ENCODE data around the gene TLR8.

TLR8 gene

GRCh38 chrX:12946406-12946805, 40.0 kb downstream of the TLR8 start:
- H3K27ac ChIP-seq = no peak overlapping the region; the same call in 1 of the 2 replicates
- TF ChIP-seq CTCF (conservative IDR thresholded peaks at IDR 0.05) = no peak
- TF ChIP-seq ZFX (IDR thresholded peaks at IDR 0.05) = no peak

GRCh38 chrX:12946838-12947544, 40.6 kb downstream of the TLR8 start:
- peak; percentile 88 for TF ChIP-seq CTCF (conservative IDR thresholded peaks at IDR 0.05)
- TF ChIP-seq ZFX (IDR thresholded peaks at IDR 0.05) = no peak
- peak overlapping the region; percentile 51 for H3K27ac ChIP-seq

GRCh38 chrX:12947545-12948235, 41.3 kb downstream of the TLR8 start:
- TF ChIP-seq ZFX (IDR thresholded peaks at IDR 0.05) = no peak
- no peak for TF ChIP-seq CTCF (conservative IDR thresholded peaks at IDR 0.05)
- H3K27ac ChIP-seq = peak overlapping the region; percentile 51

GRCh38 chrX:12948495-12948894, 42.1 kb downstream of the TLR8 start:
- TF ChIP-seq CTCF (conservative IDR thresholded peaks at IDR 0.05) (no peak), ZFX (IDR thresholded peaks at IDR 0.05) (no peak)
- H3K27ac ChIP-seq = no peak overlapping the region

GRCh38 chrX:12949205-12949926, 42.9 kb downstream of the TLR8 start:
- H3K27ac ChIP-seq = no peak overlapping the region
- TF ChIP-seq CTCF (conservative IDR thresholded peaks at IDR 0.05) = no peak
- TF ChIP-seq ZFX (IDR thresholded peaks at IDR 0.05) = no peak

GRCh38 chrX:12949927-12950656, 43.7 kb downstream of the TLR8 start:
- TF ChIP-seq CTCF (conservative IDR thresholded peaks at IDR 0.05) (no peak), ZFX (IDR thresholded peaks at IDR 0.05) (no peak)
- H3K27ac ChIP-seq = no peak overlapping the region

Measured in C4-2B (cell line).